ENCODE results near the gene CCDC3.
"Not testable (repeated sequence)": the region's sequence is repeated elsewhere in the genome, so short reads cannot be mapped to it uniquely, and the experiment has no call there.

CCDC3 gene

DNA sequence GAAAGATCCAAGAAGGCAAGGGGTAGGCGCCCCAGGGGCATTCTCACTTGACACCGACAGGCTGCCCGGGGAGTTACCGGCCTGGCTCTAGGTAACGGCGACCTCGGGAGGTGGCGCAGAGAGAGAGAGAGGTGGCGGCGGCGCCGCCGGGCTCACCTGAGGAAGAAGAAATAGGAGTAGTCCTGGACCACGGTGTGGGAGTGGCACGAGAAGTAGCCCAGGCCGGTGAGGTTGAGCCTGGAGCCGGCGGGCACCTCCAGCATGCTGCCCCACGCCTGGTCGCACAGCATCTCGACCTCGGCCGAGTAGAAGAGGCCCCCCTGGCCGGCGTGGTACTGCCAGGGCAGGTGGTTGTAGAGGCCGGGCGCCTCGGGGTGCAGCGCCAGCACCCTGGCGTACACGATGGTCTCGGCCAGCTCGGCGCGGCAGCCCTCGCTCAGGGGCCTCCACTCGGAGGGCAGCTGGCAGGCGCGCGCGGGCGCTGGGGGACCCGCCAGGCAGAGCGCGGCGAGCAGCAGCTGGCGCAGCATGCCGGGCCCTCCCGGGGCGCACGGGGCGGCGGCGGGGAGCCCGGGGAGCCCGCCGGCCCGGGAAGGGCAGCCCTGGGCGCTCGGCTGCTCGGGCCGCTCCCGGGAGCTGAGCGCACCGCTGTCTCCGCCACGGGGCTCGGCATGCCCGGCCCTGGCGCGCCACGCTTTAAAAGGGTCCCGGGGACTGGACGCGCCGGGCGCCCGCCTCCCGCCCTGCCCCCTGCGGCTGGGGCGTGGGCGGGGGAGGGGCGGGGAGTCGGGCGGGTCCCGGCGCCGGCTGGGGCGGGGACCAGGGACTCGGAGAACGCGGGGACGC lies at the start of gene CCDC3:
Gene CCDC3, minus strand, starts transcription at position 673 of the 846 bp plus-strand sequence. Its CDS starts 143 bp downstream, at position 530.
- DNase-seq = no peak

DNA sequence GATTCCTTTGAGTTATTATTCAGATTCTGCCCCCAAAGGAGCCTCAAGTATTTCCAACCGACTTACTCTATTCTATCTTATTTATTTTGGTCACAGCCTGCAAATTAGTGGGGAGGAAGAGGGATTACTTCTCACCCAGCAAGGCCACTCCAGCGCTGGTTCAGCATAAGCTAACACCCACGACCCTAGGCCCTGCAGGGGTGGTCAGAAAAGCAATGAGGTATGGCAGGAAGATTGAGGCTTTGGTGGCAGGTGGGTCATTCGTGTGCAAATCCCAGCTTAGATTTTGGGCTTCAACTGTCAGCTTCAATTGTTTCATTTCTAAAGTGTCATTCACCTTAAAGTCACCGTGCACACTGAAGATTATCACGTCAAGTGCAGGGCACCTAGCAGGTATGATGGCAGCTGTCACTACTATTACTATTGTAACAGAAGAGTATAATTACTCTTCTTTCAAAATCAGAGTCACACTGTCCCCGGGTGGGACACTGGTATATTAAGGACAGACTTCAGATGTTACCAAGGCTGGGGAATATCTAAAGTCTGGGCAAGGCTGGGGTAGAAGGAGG lies 49.7 kb upstream of the CCDC3 start:
- DNase-seq = no peak

DNA sequence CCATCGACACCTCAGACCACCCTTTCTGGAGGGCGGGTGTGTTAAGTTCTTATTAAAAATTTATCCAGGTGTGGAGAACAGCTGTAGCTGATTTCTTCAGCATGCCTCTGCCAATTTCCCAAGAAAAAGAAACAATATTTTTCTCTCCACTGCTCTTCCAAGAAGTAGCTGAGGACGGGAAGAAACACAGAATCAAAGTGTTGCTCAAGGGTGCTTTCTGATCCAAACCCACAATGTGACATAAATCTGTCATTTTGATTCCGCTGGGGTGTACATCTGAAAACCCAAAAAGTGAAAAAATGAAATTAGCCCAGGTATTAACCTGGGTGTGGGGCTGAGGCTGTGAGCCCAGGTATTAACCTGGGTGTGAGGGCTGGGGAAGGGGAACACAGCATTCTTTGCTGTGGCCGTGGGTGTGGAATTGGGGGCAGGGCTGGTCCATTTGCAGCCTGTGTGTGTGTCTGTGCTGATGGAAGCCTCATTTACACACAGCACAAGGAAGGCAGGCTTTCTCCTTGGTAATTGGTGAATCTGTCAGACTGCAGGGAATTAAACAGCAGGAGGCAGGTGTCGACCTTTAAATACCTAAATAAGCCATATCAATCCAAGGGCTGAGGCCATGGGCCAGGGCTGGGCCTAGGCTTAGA lies 48.4 kb upstream of the CCDC3 start:
- no peak for DNase-seq

DNA sequence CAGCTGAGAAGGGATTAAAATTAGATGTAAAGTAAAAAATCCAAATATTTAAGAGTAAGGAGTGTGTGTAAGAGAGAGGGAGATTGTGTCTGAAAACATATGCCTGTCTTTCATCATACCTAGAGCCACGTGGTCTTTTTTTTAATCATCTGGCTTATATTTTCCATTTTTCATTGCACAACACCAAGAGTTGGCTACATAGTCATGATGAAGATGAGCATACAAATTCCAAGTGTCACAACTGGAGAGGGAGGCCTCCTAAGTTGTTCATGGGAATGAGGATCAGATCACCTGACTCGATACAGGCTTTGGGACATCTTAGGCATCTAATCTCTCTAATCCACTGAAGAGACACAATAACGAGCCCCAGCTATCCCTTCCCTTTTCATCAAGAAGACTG lies 47.2 kb upstream of the CCDC3 start:
- no peak for DNase-seq

GRCh38 chr10:13047529-13048206 lies 46.2 kb upstream of the CCDC3 start:
- no peak for DNase-seq

DNA sequence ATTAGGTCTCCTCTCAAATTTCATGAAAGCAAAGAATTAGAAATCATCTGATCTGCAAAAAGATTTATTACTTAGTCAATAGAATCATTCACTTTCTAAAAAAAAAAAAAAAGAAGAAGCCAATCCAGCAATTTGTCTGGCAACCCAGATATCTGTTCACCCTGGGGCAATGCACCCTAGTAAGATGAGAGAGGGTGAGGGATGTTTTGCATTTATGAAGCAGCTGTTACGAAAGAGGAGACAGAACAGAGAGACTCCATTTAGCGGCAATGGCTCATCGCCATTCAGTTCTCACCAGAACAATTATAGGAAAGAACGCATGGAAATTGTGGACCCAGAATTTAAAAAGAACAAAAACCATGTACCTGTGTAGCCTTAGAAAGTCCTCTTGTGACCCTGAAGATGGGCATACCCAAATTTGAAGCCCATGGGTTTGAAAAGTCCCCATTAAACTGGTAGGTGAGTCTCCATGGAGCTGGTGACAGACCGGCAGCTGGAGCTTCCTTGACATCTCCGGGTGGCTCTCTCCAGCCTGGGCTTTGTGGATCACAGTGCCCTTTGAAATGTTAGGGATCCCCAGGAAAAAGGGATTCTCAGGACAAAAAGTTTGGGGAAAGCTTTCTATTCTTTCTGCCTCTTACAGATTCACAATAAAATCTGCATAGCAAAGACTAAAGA lies 45.5 kb upstream of the CCDC3 start:
- DNase-seq = no peak

DNA sequence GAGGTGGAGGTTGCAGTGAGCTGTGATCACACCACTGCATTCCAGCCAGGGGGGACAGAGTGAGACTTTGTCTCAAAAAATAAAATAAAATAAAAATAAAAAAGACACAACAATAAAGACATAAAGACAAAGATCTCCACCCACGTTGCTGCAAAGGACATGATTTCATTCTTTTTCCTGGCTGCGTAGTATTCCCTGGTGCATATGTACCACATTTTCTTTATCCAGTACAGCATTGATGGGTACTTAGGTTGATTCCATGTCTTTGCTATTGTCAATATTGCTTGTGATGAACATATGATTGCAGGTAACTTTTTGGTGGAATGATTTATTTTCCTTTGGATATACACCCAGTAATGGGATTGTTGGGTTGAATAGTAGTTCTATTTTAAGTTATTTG lies 42.0 kb upstream of the CCDC3 start:
- no peak for DNase-seq

GRCh38 chr10:13039761-13040160 lies 38.2 kb upstream of the CCDC3 start:
- DNase-seq = no peak

- no peak for DNase-seq
These were observed 36.9 kb upstream of the CCDC3 start for GRCh38 chr10:13038391-13038790.

DNA sequence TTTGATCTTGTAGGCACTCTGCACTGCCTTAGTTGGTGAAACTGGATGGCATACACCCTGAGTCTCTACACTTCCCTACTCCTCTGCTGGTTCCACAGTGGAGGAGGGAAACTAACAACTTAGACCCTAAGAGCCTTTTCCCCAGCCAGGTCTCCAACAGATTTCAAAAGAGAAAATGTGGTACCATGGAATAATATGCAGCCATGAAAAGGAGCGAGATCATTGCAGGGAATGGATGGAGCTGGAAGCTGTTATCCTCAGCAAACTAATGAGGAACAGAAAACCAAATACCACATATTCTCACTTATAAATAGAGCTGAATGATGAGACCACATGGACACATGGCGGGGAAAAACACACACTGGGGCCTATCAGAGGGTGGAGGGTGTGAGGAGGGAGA lies 36.3 kb upstream of the CCDC3 start:
- DNase-seq = no peak

DNA sequence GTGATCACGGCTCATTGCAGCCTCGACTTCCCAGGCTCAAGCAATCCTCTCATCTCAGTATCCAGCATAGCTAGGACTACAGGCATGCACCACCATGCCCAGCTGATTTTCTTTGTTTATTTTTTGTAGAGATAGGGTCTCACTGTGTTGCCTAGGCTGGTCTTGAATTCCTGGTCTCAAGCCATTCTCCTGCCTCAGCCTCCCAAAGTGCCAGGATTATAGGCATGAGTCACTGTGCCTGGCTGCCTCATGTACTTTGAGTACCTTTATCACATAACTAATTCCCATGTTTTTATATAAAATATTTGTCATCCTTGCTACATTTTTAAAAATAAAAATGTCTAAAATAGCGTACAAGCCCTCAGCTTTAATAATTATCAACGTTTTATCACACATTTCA lies 35.3 kb upstream of the CCDC3 start:
- no peak for DNase-seq

DNA sequence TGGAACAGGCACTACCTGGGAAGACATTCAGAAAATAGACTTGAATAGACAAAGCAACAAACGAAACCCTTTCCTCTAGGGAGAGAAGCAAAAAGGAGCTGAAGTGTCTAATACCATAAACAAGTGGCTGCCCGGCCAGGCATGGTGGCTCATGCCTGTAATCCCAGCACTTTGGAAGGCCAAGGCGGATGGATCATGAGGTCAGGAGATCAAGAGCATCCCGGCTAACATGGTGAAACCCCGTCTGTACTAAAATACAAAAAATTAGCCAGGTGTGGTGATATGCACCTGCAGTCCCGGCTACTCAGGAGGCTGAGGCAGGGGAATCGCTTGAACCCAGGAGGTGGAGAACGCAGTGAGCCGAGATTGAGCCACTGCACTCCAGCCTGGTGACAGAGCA lies 34.2 kb upstream of the CCDC3 start:
- not testable (repeated sequence) for DNase-seq

GRCh38 chr10:13026873-13027272 lies 25.4 kb upstream of the CCDC3 start:
- no peak for DNase-seq

DNA sequence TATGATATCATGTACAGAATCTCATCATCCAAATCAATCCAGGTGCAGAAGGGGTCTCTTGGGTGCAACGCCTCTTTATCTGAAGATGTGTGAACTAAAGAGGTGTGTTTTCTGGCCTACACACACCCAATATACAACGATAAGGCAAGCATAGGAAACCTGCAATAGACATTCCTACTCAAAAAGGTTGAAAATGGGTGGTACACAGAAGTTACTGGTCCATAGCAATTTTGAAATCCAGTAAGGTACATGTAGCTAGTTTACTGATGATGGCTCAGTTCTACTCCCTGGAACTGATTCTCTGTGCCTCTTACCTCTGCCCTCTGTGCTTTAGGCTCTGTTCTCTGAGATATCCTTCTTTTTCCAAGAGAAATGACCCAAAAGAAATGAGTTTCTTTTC lies 22.2 kb upstream of the CCDC3 start:
- no peak for DNase-seq

DNA sequence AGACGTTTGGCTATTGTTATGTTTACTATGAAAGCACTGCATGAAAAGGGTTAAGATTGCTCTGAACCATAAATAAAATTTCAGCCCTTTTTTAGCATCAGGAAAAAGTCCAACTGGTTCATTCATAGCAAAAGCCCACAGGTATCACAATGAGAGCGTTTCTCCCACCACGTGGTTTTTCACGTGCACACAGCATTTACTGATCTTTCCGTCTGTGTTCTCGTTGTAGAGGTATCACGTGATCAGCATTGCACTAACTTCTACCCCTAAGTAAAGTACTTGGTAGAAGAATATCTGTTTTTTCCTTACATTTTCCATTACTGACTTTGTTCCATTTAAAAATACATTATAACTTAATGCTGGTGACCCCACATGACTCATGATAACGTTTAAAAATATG lies 17.8 kb upstream of the CCDC3 start:
- DNase-seq = no peak

GRCh38 chr10:13018171-13018570 lies 16.7 kb upstream of the CCDC3 start:
- DNase-seq = no peak

DNA sequence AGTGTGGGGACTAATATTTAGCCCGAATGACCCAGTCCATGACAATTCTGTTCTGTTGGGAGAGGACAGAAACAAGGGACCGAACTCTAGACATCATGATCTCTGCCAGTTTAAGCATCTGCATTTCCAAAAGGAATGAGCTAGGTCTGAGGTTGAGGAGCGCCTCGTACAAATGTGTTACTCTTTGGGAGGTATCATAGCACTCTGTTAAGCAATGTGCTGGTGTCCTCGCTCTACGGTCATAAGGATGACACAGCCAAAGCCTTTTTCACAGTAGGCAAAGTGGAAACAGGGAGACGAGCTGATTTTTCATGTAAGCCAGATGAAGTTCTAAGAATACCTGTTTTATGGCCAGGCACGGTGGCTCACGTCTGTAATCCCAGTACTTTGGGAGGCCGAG lies 15.4 kb upstream of the CCDC3 start:
- no peak for DNase-seq

DNA sequence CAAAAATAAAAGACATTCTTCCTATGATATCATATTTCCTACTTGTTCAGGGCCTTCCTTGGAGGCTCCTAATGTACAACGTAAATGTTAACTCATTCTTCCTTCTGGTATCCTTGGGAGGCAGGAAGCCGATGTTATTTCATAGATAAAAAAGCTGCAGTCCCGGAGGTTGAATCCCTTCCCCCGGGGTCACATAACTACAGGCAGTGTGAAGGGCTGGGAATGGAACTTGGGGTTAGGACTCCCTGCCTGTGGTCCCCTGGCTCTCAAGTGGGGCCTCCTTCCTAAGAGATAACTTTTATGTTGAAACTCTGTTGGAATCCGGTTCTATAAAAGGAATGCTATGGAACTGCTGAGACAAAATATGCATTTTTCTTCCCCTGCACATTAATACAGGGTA lies 14.9 kb upstream of the CCDC3 start:
- DNase-seq = no peak

GRCh38 chr10:13006037-13006436 lies 4.5 kb upstream of the CCDC3 start:
- DNase-seq = no peak

- no peak for DNase-seq
These were observed 2.2 kb upstream of the CCDC3 start for GRCh38 chr10:13003759-13004158.

DNA sequence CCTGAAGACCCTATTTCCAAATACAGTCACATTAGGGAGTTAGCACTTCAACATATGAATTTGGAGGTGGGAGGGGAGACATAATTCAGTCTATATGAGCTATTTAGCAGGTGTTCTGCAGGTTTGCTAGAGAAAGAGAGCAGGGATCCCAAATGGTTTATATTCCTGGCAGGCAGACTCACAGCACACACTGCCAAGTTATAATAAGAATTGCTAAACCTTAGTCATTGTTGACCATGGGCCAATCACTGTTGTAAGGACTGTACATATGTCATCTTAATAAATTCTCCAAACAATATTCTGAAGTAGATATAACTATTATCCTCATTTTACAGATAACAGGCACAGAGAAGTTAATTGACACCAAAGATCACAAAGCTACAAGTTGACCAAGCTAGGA lies 1.5 kb upstream of the CCDC3 start:
- DNase-seq = no peak

- DNase-seq = no peak
These were observed 337 bp upstream of the CCDC3 start for GRCh38 chr10:13001887-13002212.

- no peak for DNase-seq
These were observed 1.1 kb downstream of the CCDC3 start for GRCh38 chr10:13000431-13000830.
